ENCODE data around the gene STPG4. TPM values are rescaled to one million over a fixed set of nuclear protein-coding genes. Genes with fewer than 3 reads are reported as not detected.

Gene STPG4
- total RNA-seq, 1 donor from 2014 or later: not detected

- no peak overlapping the region for H3K4me3 ChIP-seq (ENCODE audit: low read length in 3 of 3)
- H3K27ac ChIP-seq (ENCODE audit: low read depth, low read length): peak overlapping the region; percentile 77
- no peaks in the 10 kb centered on the region for H3K9me3 ChIP-seq (ENCODE audit: control insufficient read depth in 3 of 3, low read length in 3 of 3)
- H3K27me3 ChIP-seq (ENCODE audit: control insufficient read depth in 3 of 3, insufficient read depth in 3 of 3, low read length in 3 of 3): no peaks in the 10 kb centered on the region
- H3K36me3 ChIP-seq (ENCODE audit: control insufficient read depth in 3 of 3, insufficient read depth in 3 of 3, low read length in 3 of 3): peaks cover 17 to 23% (median 19%) of the 10 kb centered on the region in 3 donors
- H3K9ac ChIP-seq (ENCODE audit: low read depth in 1 of 3, low read length in 3 of 3): peak overlapping the region in 2 of 3 donors; percentile 70 to 73
- peaks cover 74 to 94% (median 85%) of the 10 kb centered on the region in 3 donors for H3K4me1 ChIP-seq (ENCODE audit: control insufficient read depth in 3 of 3, insufficient read depth in 3 of 3, low read length in 3 of 3)
Observed at GRCh38 chr2:47050762-47051161, 104.3 kb downstream of the STPG4 start.

DNA sequence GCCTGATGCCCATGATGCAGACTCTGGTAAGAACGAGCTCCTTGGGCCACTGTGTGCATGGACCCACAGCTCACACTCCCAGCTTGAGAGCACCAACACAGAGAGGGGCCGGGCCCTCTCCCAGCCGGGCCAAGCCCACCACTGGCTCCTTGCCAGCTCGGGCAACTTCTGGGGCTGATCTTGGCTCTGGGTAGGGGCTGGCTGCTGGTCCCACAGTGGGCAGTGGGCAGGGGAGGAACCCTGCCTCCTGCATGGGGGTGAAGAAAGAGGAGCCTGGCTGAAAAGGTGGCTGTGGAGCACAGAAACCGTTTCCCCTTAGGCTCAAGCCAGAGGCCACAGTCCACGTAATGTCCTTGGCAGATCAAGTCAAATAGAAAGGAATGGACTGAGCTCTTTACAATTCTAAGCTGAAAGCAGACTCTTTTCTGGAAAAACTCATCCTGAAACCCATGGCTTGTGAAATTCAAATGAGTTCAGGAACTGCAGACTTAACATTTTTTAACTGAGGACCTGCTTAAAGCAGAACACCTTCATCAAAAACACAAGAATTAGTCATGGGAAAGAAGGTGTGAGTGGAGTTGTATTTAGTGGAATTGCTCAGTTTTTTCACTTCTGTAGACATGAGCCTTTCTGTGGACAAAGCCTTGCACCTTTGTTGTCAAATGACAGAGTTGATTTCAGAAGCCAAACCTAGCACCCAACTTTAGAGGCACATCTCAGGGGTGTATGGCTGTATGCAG, 104.9 kb downstream of the STPG4 start:
- Histone ChIP-seq H3K9me3 (ENCODE audit: control insufficient read depth in 3 of 3, low read length in 3 of 3) (no peaks in the 10 kb centered on the region), H3K27me3 (ENCODE audit: control insufficient read depth in 3 of 3, insufficient read depth in 3 of 3, low read length in 3 of 3) (no peaks in the 10 kb centered on the region), H3K4me3 (ENCODE audit: low read length in 3 of 3) (peak overlapping the region in 1 of 3 donors; percentile 22), H3K9ac (ENCODE audit: low read depth in 1 of 3, low read length in 3 of 3) (peak overlapping the region in 2 of 3 donors; percentile 70 to 73), H3K27ac (ENCODE audit: low read depth, low read length) (peak overlapping the region; percentile 77), H3K36me3 (ENCODE audit: control insufficient read depth in 3 of 3, insufficient read depth in 3 of 3, low read length in 3 of 3) (peaks cover 17 to 26% (median 22%) of the 10 kb centered on the region in 3 donors), H3K4me1 (ENCODE audit: control insufficient read depth in 3 of 3, insufficient read depth in 3 of 3, low read length in 3 of 3) (peaks cover 72 to 89% (median 80%) of the 10 kb centered on the region in 3 donors)

DNA sequence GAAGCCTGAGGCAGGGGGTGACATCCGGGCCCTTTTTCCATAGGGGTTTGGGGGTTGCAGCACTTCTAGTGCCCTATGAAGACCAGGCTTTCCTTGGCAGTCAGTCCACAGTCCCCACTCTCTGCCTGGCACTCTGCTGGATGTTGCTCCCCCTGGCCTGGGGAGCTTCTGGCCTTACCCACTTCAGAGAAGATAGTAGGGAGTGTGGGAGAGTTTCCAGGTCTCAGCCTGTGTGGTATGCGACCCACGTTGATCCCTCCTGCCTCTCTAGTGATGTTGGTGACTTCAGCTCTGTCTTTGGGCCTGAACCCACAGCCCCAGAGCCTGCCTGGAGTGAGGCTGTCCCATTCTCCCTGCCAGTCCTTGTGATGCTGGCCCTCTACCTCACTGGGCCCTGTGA, 105.6 kb downstream of the STPG4 start:
- Histone ChIP-seq H3K4me1 (ENCODE audit: control insufficient read depth in 3 of 3, insufficient read depth in 3 of 3, low read length in 3 of 3) (peaks cover 65 to 82% (median 75%) of the 10 kb centered on the region in 3 donors), H3K9ac (ENCODE audit: low read depth in 1 of 3, low read length in 3 of 3) (peak overlapping the region in 1 of 3 donors; percentile 70), H3K36me3 (ENCODE audit: control insufficient read depth in 3 of 3, insufficient read depth in 3 of 3, low read length in 3 of 3) (peaks cover 17 to 26% (median 22%) of the 10 kb centered on the region in 3 donors), H3K9me3 (ENCODE audit: control insufficient read depth in 3 of 3, low read length in 3 of 3) (no peaks in the 10 kb centered on the region), H3K27me3 (ENCODE audit: control insufficient read depth in 3 of 3, insufficient read depth in 3 of 3, low read length in 3 of 3) (no peaks in the 10 kb centered on the region), H3K4me3 (ENCODE audit: low read length in 3 of 3) (peak overlapping the region in 1 of 3 donors; percentile 22), H3K27ac (ENCODE audit: low read depth, low read length) (peak overlapping the region; percentile 77)

DNA sequence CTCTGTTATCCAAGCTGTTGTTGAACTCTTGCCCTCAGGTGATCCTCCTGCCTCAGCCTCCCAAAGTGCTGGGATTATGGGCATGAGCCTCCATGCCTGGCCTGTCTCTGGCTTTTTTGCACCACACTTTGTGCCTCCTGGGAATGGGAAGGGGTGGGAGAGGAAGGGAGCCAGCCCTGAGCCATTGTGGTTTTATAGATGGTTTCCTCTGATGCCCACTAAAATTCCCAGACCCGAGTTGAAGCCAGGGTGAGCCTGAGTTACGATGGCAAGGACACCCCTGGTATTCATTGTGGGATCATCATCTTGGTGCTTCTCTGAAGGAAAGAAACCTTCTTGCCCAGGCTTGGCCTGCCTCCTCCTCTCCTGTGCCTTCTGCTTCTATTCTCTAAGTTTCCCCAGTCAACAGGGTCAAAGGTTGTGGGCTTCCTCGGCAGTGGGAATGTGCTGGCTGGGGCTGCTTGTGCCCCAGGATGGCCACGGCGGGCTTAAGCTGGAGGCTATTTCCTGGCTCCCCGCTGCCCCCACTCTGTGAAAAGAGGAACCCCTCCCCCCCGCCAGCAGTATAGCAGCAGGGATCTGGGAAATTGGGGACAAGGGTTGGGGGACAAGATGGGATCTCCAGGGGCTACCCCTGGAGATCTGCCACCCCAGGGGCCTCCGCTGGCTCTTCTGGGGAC, 106.2 kb downstream of the STPG4 start:
- H3K36me3 ChIP-seq (ENCODE audit: control insufficient read depth in 3 of 3, insufficient read depth in 3 of 3, low read length in 3 of 3): peaks cover 19 to 26% (median 22%) of the 10 kb centered on the region in 3 donors
- H3K27me3 ChIP-seq (ENCODE audit: control insufficient read depth in 3 of 3, insufficient read depth in 3 of 3, low read length in 3 of 3): no peaks in the 10 kb centered on the region
- H3K9ac ChIP-seq (ENCODE audit: low read depth in 1 of 3, low read length in 3 of 3): peak overlapping the region in 1 of 3 donors; percentile 50
- H3K9me3 ChIP-seq (ENCODE audit: control insufficient read depth in 3 of 3, low read length in 3 of 3): no peaks in the 10 kb centered on the region
- H3K4me3 ChIP-seq (ENCODE audit: low read length in 3 of 3): no peak overlapping the region
- peaks cover 68 to 82% (median 75%) of the 10 kb centered on the region in 3 donors for H3K4me1 ChIP-seq (ENCODE audit: control insufficient read depth in 3 of 3, insufficient read depth in 3 of 3, low read length in 3 of 3)
- H3K27ac ChIP-seq (ENCODE audit: low read depth, low read length): peak overlapping the region; percentile 77

DNA sequence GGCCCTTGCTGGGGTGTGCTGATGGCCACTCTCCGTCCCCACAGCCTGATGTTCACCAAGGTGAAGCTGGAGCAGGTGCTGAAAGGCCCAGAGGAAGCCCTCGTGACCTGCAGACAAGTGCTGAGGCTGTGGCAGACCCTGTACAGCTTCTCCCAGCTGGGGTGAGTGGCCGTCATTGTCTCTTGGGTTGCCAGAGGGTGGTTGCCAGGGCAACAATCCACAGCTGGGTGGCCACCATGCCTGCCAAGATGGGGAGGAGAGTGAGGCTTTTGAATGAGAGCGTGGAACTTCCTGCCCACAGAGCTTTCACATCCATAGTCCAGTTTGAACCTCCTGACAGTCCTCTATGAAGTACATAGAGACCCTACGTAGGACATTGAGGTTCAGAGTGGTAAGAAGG, 108.8 kb downstream of the STPG4 start:
- Histone ChIP-seq H3K4me3 (ENCODE audit: low read length in 3 of 3) (no peak overlapping the region), H3K27ac (ENCODE audit: low read depth, low read length) (no peak overlapping the region), H3K4me1 (ENCODE audit: control insufficient read depth in 3 of 3, insufficient read depth in 3 of 3, low read length in 3 of 3) (peaks cover 71 to 82% (median 76%) of the 10 kb centered on the region in 3 donors), H3K9ac (ENCODE audit: low read depth in 1 of 3, low read length in 3 of 3) (no peak overlapping the region), H3K9me3 (ENCODE audit: control insufficient read depth in 3 of 3, low read length in 3 of 3) (no peaks in the 10 kb centered on the region), H3K36me3 (ENCODE audit: control insufficient read depth in 3 of 3, insufficient read depth in 3 of 3, low read length in 3 of 3) (peaks cover 15 to 19% (median 16%) of the 10 kb centered on the region in 3 donors), H3K27me3 (ENCODE audit: control insufficient read depth in 3 of 3, insufficient read depth in 3 of 3, low read length in 3 of 3) (no peaks in the 10 kb centered on the region)

DNA sequence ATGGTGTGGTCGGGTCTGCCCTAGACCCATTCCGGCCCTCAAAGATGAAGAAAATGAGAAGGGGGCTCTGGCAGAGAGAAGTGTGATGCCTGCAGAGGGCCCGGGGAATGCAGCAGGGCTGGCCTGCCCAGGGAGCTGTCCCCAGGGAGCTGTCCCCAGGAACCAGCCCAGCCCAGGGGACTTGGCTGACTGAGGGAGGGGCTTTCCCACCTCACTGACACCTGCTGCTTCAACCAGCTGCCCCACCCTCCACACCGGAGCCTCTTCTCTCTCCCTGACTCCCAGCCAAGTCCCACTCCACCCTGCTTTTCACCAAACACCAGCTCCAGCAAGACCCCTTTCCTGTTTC, 111.2 kb downstream of the STPG4 start:
- Histone ChIP-seq H3K9ac (ENCODE audit: low read depth in 1 of 3, low read length in 3 of 3) (peak overlapping the region; percentile 11 to 76 (median 59)), H3K4me1 (ENCODE audit: control insufficient read depth in 3 of 3, insufficient read depth in 3 of 3, low read length in 3 of 3) (peaks cover 78 to 81% (median 78%) of the 10 kb centered on the region in 3 donors)

DNA sequence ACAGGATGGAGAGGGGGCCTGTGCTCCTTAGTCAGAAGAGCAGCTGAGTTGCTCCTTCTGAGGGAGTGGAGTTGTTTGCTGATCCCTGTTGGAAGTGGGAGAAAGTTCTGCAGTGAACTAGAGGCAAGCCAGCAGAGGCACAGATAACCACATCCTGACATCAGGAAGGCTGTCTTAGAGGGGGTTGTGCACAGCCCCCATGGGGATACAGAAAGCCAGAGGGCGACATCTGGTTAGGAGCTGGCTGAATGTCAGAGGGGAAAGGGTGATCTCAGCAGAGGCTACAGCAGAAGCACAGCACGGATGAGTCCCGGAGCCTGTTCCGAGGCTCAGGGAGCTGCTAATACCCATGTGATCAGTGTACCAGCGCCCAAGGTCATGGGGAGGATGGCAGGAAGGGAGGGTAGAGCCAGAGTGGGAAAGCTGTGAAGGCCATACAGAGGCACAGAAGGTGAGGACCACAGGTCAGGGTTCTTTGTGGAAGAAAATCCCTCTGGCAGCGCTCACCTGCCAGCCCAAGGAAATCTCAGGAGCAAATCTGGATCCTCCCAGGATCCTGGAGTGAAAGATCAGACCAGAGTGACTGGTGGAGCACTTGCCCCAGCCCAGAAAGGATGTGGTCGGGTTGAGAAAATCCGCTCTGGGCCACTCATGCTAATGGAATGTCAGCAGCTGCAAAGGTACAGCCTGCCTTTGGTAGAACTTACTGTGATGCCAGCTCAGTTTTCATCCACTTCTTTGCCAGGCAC, 111.8 kb downstream of the STPG4 start:
- no peaks in the 10 kb centered on the region for H3K27me3 ChIP-seq (ENCODE audit: control insufficient read depth in 3 of 3, insufficient read depth in 3 of 3, low read length in 3 of 3)
- peak overlapping the region; percentile 35 to 76 (median 65) for H3K9ac ChIP-seq (ENCODE audit: low read depth in 1 of 3, low read length in 3 of 3)
- H3K4me1 ChIP-seq (ENCODE audit: control insufficient read depth in 3 of 3, insufficient read depth in 3 of 3, low read length in 3 of 3): peaks cover 78 to 82% (median 80%) of the 10 kb centered on the region in 3 donors
- H3K9me3 ChIP-seq (ENCODE audit: control insufficient read depth in 3 of 3, low read length in 3 of 3): no peaks in the 10 kb centered on the region
- H3K36me3 ChIP-seq (ENCODE audit: control insufficient read depth in 3 of 3, insufficient read depth in 3 of 3, low read length in 3 of 3): peaks cover 10 to 17% (median 12%) of the 10 kb centered on the region in 3 donors
- H3K27ac ChIP-seq (ENCODE audit: low read depth, low read length): peak overlapping the region; percentile 88
- peak overlapping the region; percentile 33 to 45 (median 38) for H3K4me3 ChIP-seq (ENCODE audit: low read length in 3 of 3)

More for the DNA sequence above, 111.2 kb downstream of the STPG4 start:
- Histone ChIP-seq H3K36me3 (ENCODE audit: control insufficient read depth in 3 of 3, insufficient read depth in 3 of 3, low read length in 3 of 3) (peaks cover 10 to 17% (median 12%) of the 10 kb centered on the region in 3 donors), H3K27me3 (ENCODE audit: control insufficient read depth in 3 of 3, insufficient read depth in 3 of 3, low read length in 3 of 3) (no peaks in the 10 kb centered on the region), H3K27ac (ENCODE audit: low read depth, low read length) (peak overlapping the region; percentile 88), H3K4me3 (ENCODE audit: low read length in 3 of 3) (no peak overlapping the region), H3K9me3 (ENCODE audit: control insufficient read depth in 3 of 3, low read length in 3 of 3) (no peaks in the 10 kb centered on the region)

DNA sequence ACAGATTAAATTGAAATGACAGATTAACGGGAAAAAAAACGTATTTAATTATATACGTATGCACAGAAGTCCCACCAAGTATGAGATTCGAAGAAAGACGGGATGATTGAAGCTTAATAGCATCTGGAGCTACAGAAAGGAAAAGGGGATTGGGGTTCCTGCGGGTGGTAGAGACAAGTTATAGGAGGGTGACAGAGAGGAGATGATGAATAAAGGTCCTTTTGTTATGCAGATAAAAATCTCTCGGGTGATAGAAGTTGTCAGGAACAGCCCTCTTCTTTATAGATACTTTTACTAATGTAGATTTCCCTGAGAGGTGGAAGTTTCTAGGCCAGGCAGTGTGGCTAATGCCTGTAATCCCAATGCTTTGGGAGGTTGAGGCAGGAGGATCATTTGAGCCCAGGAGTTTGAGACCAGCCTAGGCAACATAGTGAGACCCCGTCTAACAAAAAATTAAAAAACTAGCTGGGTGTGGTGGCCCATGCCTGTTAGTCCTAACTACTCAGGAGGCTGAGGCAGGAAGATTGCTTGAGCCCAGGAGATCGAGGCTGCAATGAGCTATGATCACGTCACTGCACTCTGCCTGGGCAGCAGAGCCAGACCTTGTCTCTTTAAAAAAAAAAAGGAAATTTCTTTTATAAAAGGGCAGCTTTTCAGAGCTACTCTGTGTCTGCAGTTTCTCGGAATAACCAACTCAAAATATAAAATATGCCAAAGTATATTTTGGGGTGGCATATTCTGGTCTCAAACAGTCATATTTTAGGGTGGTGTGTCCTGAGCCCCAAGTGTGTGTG, 113.0 kb downstream of the STPG4 start:
- Histone ChIP-seq H3K9ac (ENCODE audit: low read depth in 1 of 3, low read length in 3 of 3) (peak overlapping the region in 2 of 3 donors; percentile 35 to 76), H3K27me3 (ENCODE audit: control insufficient read depth in 3 of 3, insufficient read depth in 3 of 3, low read length in 3 of 3) (no peaks in the 10 kb centered on the region), H3K27ac (ENCODE audit: low read depth, low read length) (peak overlapping the region; percentile 88), H3K4me1 (ENCODE audit: control insufficient read depth in 3 of 3, insufficient read depth in 3 of 3, low read length in 3 of 3) (peaks cover 77 to 78% (median 77%) of the 10 kb centered on the region in 3 donors), H3K36me3 (ENCODE audit: control insufficient read depth in 3 of 3, insufficient read depth in 3 of 3, low read length in 3 of 3) (peaks cover 5 to 14% (median 10%) of the 10 kb centered on the region in 3 donors), H3K9me3 (ENCODE audit: control insufficient read depth in 3 of 3, low read length in 3 of 3) (no peaks in the 10 kb centered on the region), H3K4me3 (ENCODE audit: low read length in 3 of 3) (no peak overlapping the region)

- H3K4me1 ChIP-seq (ENCODE audit: control insufficient read depth in 3 of 3, insufficient read depth in 3 of 3, low read length in 3 of 3): peaks cover 74 to 79% (median 74%) of the 10 kb centered on the region in 3 donors
Observed at GRCh38 chr2:47041063-47041462, 114.0 kb downstream of the STPG4 start.

More at GRCh38 chr2:47041063-47041462, 114.0 kb downstream of the STPG4 start:
- peak overlapping the region; percentile 25 to 77 (median 54) for H3K9ac ChIP-seq (ENCODE audit: low read depth in 1 of 3, low read length in 3 of 3)
- H3K9me3 ChIP-seq (ENCODE audit: control insufficient read depth in 3 of 3, low read length in 3 of 3): no peaks in the 10 kb centered on the region
- H3K4me3 ChIP-seq (ENCODE audit: low read length in 3 of 3): peak overlapping the region in 2 of 3 donors; percentile 28 to 49
- peak overlapping the region; percentile 74 for H3K27ac ChIP-seq (ENCODE audit: low read depth, low read length)
- H3K36me3 ChIP-seq (ENCODE audit: control insufficient read depth in 3 of 3, insufficient read depth in 3 of 3, low read length in 3 of 3): peaks cover 2 to 9% (median 6%) of the 10 kb centered on the region in 3 donors
- H3K27me3 ChIP-seq (ENCODE audit: control insufficient read depth in 3 of 3, insufficient read depth in 3 of 3, low read length in 3 of 3): no peaks in the 10 kb centered on the region
